ENCODE results near the gene CBFA2T2. TPM values are rescaled to one million over a fixed set of nuclear protein-coding genes. Genes with fewer than 3 reads are reported as not detected.

The CBFA2T2 gene
- total and polyA plus RNA-seq, 2 donors (not counting 1 experiment from before 2014, with no cell fraction given) = 26.9 to 30.0 TPM

- H3K4me3 Mint-ChIP-seq = no peak overlapping the region
- no peaks in the 10 kb centered on the region for H4K20me1 ChIP-seq (ENCODE audit: control insufficient read depth, insufficient read depth, low read length, poor library complexity, severe bottlenecking)
- CTCF ChIA-PET = interaction anchor here (0.5 to 1.0 kb wide), 2 partner anchors 9 to 47 kb away, joined by 3 read pairs; no protein-coding TSS in a partner anchor
- intact Hi-C loops (cut with micrococcal nuclease) = no loop called here
- H2AFZ ChIP-seq (ENCODE audit: insufficient read depth, low read depth, low read length, poor library complexity, severe bottlenecking) = no peak overlapping the region
- H3K79me2 ChIP-seq (ENCODE audit: control insufficient read depth, insufficient read depth, low read length) = peaks cover 6% of the 10 kb centered on the region
- H3K27ac ChIP-seq (ENCODE audit: low read length in 2 of 2) = no peak overlapping the region
- ATAC-seq (ENCODE audit: low read depth) (no peak), DNase-seq (no peak)
- POLR2A ChIA-PET = no interaction called here
- H3K4me1 Mint-ChIP-seq = peaks cover 5% of the 10 kb centered on the region
- H3K9ac ChIP-seq (ENCODE audit: low read length) = no peak overlapping the region
- peaks cover 5 to 10% of the 10 kb centered on the region in 2 donors for H3K4me1 ChIP-seq (ENCODE audit: control insufficient read depth in 2 of 2, insufficient read depth in 2 of 2, low read length in 2 of 2)
- no peak overlapping the region for H3K4me3 ChIP-seq (ENCODE audit: control extremely low read depth in 1 of 5, extremely low read depth in 1 of 5, insufficient read depth in 1 of 5, low read depth in 2 of 5, low read length in 4 of 5)
- no peaks in the 10 kb centered on the region for H3K9me3 ChIP-seq (ENCODE audit: control extremely low read depth in 1 of 3, control insufficient read depth in 2 of 3, insufficient read depth in 1 of 3, low read length in 2 of 3)
- no peak overlapping the region for H3K27ac Mint-ChIP-seq
- TF ChIP-seq EZH2 (IDR thresholded peaks at IDR 0.05; ENCODE audit: borderline replicate concordance, insufficient read depth, low read depth, low read length, poor library complexity, severe bottlenecking) = no peak
- no peak for TF ChIP-seq CTCF (IDR thresholded peaks at IDR 0.05)
- H3K27me3 Mint-ChIP-seq = no peaks in the 10 kb centered on the region
- H3K36me3 ChIP-seq (replicated peaks in 1 of 2; ENCODE audit: control extremely low read depth in 1 of 2, control insufficient read depth in 1 of 2, extremely low read depth in 1 of 2, insufficient read depth in 2 of 2, low read length in 1 of 2) = no peaks in the 10 kb centered on the region
- H3K9me3 Mint-ChIP-seq (ENCODE audit: insufficient read depth) = no peaks in the 10 kb centered on the region
- no peaks in the 10 kb centered on the region for H3K27me3 ChIP-seq (replicated peaks in 1 of 4; ENCODE audit: control extremely low read depth in 1 of 4, control insufficient read depth in 3 of 4, insufficient read depth in 4 of 4, low read length in 3 of 4)
- no peak overlapping the region for H3K4me2 ChIP-seq (replicated peaks; ENCODE audit: low read depth, low read length, poor library complexity, severe bottlenecking)
- 95% methylated on average over 6 of the region's 8 CpGs for whole genome bisulfite sequencing (ENCODE audit: insufficient coverage)
Observed at GRCh38 chr20:33658510-33658909, 168.6 kb downstream of the CBFA2T2 start.

GRCh38 chr20:33658929-33659328, 169.0 kb downstream of the CBFA2T2 start:
- Mint-ChIP-seq H3K4me3 (no peak overlapping the region), H3K27ac (no peak overlapping the region), H3K27me3 (no peaks in the 10 kb centered on the region), H3K4me1 (peaks cover 5% of the 10 kb centered on the region), H3K9me3 (ENCODE audit: insufficient read depth) (no peaks in the 10 kb centered on the region)
- 100% methylated on average over 3 of the region's 4 CpGs for WGBS (ENCODE audit: insufficient coverage)
- POLR2A ChIA-PET = no interaction called here
- H3K9me3 ChIP-seq (ENCODE audit: control extremely low read depth in 1 of 3, control insufficient read depth in 2 of 3, insufficient read depth in 1 of 3, low read length in 2 of 3) = no peaks in the 10 kb centered on the region
- ATAC-seq (ENCODE audit: low read depth) (no peak), DNase-seq (no peak)
- intact Hi-C loops (cut with micrococcal nuclease) = no loop called here
- H3K4me2 ChIP-seq (replicated peaks; ENCODE audit: low read depth, low read length, poor library complexity, severe bottlenecking) = no peak overlapping the region
- H3K36me3 ChIP-seq (replicated peaks in 1 of 2; ENCODE audit: control extremely low read depth in 1 of 2, control insufficient read depth in 1 of 2, extremely low read depth in 1 of 2, insufficient read depth in 2 of 2, low read length in 1 of 2) = no peaks in the 10 kb centered on the region
- H2AFZ ChIP-seq (ENCODE audit: insufficient read depth, low read depth, low read length, poor library complexity, severe bottlenecking) = no peak overlapping the region
- TF ChIP-seq CTCF (IDR thresholded peaks at IDR 0.05) (no peak), EZH2 (IDR thresholded peaks at IDR 0.05; ENCODE audit: borderline replicate concordance, insufficient read depth, low read depth, low read length, poor library complexity, severe bottlenecking) (no peak)
- H3K27ac ChIP-seq (ENCODE audit: low read length in 2 of 2) = no peak overlapping the region
- CTCF ChIA-PET = interaction anchor here (0.6 to 1.0 kb wide), 2 partner anchors 9 to 155 kb away, joined by 3 read pairs; no protein-coding TSS in a partner anchor
- no peak overlapping the region for H3K9ac ChIP-seq (ENCODE audit: low read length)
- no peaks in the 10 kb centered on the region for H4K20me1 ChIP-seq (ENCODE audit: control insufficient read depth, insufficient read depth, low read length, poor library complexity, severe bottlenecking)
- H3K79me2 ChIP-seq (ENCODE audit: control insufficient read depth, insufficient read depth, low read length) = peaks cover 6% of the 10 kb centered on the region
- peaks cover 7 to 10% of the 10 kb centered on the region in 2 donors for H3K4me1 ChIP-seq (ENCODE audit: control insufficient read depth in 2 of 2, insufficient read depth in 2 of 2, low read length in 2 of 2)
- no peaks in the 10 kb centered on the region for H3K27me3 ChIP-seq (replicated peaks in 1 of 4; ENCODE audit: control extremely low read depth in 1 of 4, control insufficient read depth in 3 of 4, insufficient read depth in 4 of 4, low read length in 3 of 4)
- H3K4me3 ChIP-seq (ENCODE audit: control extremely low read depth in 1 of 5, extremely low read depth in 1 of 5, insufficient read depth in 1 of 5, low read depth in 2 of 5, low read length in 4 of 5) = no peak overlapping the region

All from B cell (primary cell).